IMR-90 (cell line): ENCODE measurements around the gene PTCHD4. TPM values are rescaled to one million over a fixed set of nuclear protein-coding genes. Genes with fewer than 3 reads are reported as not detected.

Experiments
- ATAC-seq: fragments of 200-7000 bp; cut with Tn5 transposase; 2 replicates; pipeline ENCODE4 v1.9.1; 2020; ENCODE audit warnings: low read depth, mild to moderate bottlenecking, moderate library complexity
- BruUV-seq: library from RNA; stranded (reverse); fragments of 400-500 nt; replicated peaks from 2 replicates; lab custom pipeline; 2021; lab: Mats Ljungman, UMichigan
- CTCF ChIA-PET: fragments of 300-600 bp; formaldehyde crosslinking; extraction: SDS; loops from one replicate; lab custom pipeline; 2021; ENCODE audit warnings: antibody characterized with exemption; lab: Yijun Ruan, JAX
- POLR2A ChIA-PET: fragments of 300-600 bp; sonication (Branson Sonifier 250); formaldehyde crosslinking; loops from one replicate; lab custom pipeline; 2022; ENCODE audit warnings: antibody characterized with exemption; ENCODE audit not compliant: unreplicated experiment; lab: Charles Lee
- DNase-seq: peaks from one replicate; pipeline ENCODE4 v3.0.0; 2013
- H2AFZ ChIP-seq: replicated peaks from 2 replicates; pipeline ENCODE3; 2013; ENCODE audit warnings: low read length, mild to moderate bottlenecking; ENCODE audit not compliant: poor library complexity
- H2AK5ac ChIP-seq: 2 replicates; pipeline ENCODE4 v1.6.1; 2013; ENCODE audit warnings: low read depth, low read length, inconsistent platforms
- H2AK9ac ChIP-seq: replicated peaks from 2 replicates; pipeline ENCODE3; 2013; ENCODE audit warnings: mild to moderate bottlenecking, low read depth, low read length, moderate library complexity; ENCODE audit not compliant: poor library complexity
- H2BK120ac ChIP-seq: 2 replicates; pipeline ENCODE4 v1.6.1; 2013; ENCODE audit warnings: low read depth, low read length, inconsistent platforms
- H2BK15ac ChIP-seq: 3 replicates; pipeline ENCODE4 v1.6.1; 2013; ENCODE audit warnings: low read depth, low read length, inconsistent platforms
- H2BK20ac ChIP-seq: 2 replicates; pipeline ENCODE4 v1.6.1; 2013; ENCODE audit warnings: low read depth, mild to moderate bottlenecking, inconsistent platforms, low read length, moderate library complexity
- H2BK5ac ChIP-seq: 2 replicates; pipeline ENCODE4 v1.6.1; 2013; ENCODE audit warnings: mild to moderate bottlenecking, low read depth, low read length, inconsistent platforms; ENCODE audit not compliant: poor library complexity, severe bottlenecking
- H3K14ac ChIP-seq: replicated peaks from 2 replicates; pipeline ENCODE4 v1.6.1; 2013; ENCODE audit warnings: low read depth, low read length, inconsistent platforms
- H3K18ac ChIP-seq: 2 replicates; pipeline ENCODE4 v1.6.1; 2013; ENCODE audit warnings: low read depth, low read length, control low read depth
- H3K23ac ChIP-seq: 2 replicates; pipeline ENCODE4 v1.6.1; 2013; ENCODE audit warnings: low read depth, low read length, inconsistent platforms
- H3K27ac ChIP-seq: 2 replicates; pipeline ENCODE4 v1.5.1; 2013; ENCODE audit warnings: mild to moderate bottlenecking, control low read depth, low read length; ENCODE audit not compliant: insufficient read depth
- H3K27me3 ChIP-seq: 2 replicates; pipeline ENCODE4 v1.6.1; 2013; ENCODE audit warnings: low read length; ENCODE audit not compliant: control insufficient read depth, insufficient read depth
- H3K36me3 ChIP-seq: 2 replicates; pipeline ENCODE4 v1.6.1; 2013; ENCODE audit warnings: low read length, mixed read lengths; ENCODE audit not compliant: control insufficient read depth, insufficient read depth
- H3K4ac ChIP-seq: 2 replicates; pipeline ENCODE4 v1.6.1; 2013; ENCODE audit warnings: low read depth, low read length, inconsistent platforms
- H3K4me1 ChIP-seq: 2 replicates; pipeline ENCODE4 v1.6.1; 2013; ENCODE audit warnings: low read length, mixed read lengths; ENCODE audit not compliant: control insufficient read depth, insufficient read depth
- H3K4me2 ChIP-seq: 2 replicates; pipeline ENCODE4 v1.6.1; 2013; ENCODE audit warnings: low read depth, mild to moderate bottlenecking, control low read depth, low read length, moderate library complexity
- H3K4me3 ChIP-seq: 2 replicates; pipeline ENCODE4 v1.5.1; 2013; ENCODE audit warnings: low read depth, mild to moderate bottlenecking, control low read depth, low read length, moderate library complexity; ENCODE audit not compliant: insufficient read depth
- H3K56ac ChIP-seq: 2 replicates; pipeline ENCODE4 v1.6.1; 2013; ENCODE audit warnings: low read length, inconsistent platforms; ENCODE audit not compliant: insufficient read depth; ENCODE audit errors: extremely low read depth
- H3K79me1 ChIP-seq, 2 experiments: 2 replicates each; pipeline ENCODE4 v1.6.1; 2013; ENCODE audit warnings: low read length in 2 of 2, inconsistent platforms in 1 of 2, low read depth in 1 of 2
- H3K9ac ChIP-seq: 2 replicates; pipeline ENCODE4 v1.6.1; 2013; ENCODE audit warnings: low read depth, low read length, control low read depth
- H3K9me1 ChIP-seq: 2 replicates; pipeline ENCODE4 v1.6.1; 2013; ENCODE audit warnings: low read length, inconsistent platforms; ENCODE audit not compliant: insufficient read depth
- H3K9me3 ChIP-seq: 2 replicates; pipeline ENCODE4 v1.6.1; 2013; ENCODE audit warnings: low read length; ENCODE audit not compliant: control insufficient read depth, insufficient read depth
- H4K20me1 ChIP-seq: 2 replicates; pipeline ENCODE4 v1.6.1; 2013; ENCODE audit warnings: low read length, inconsistent platforms; ENCODE audit not compliant: insufficient read depth
- H4K5ac ChIP-seq: 2 replicates; pipeline ENCODE4 v1.6.1; 2013; ENCODE audit warnings: mild to moderate bottlenecking, low read depth, low read length, control low read depth
- H4K8ac ChIP-seq, 2 experiments: 2 replicates each; pipeline ENCODE4 v1.6.1; 2013; ENCODE audit warnings: low read depth in 2 of 2, low read length in 2 of 2, control low read depth in 1 of 2, inconsistent platforms in 1 of 2
- H4K91ac ChIP-seq: 2 replicates; pipeline ENCODE4 v1.6.1; 2013; ENCODE audit warnings: low read depth, low read length, inconsistent platforms; ENCODE audit not compliant: insufficient read depth
- RAD21 ChIP-seq: IDR thresholded peaks from 2 replicates; pipeline ENCODE4 v1.6.1; 2012; ENCODE audit warnings: low read length, improper control_type of control experiment
- RCOR1 ChIP-seq: IDR thresholded peaks from 2 replicates; pipeline ENCODE4 v1.6.1; 2012; ENCODE audit warnings: mild to moderate bottlenecking, low read length, improper control_type of control experiment; ENCODE audit not compliant: insufficient replicate concordance
- RFX5 ChIP-seq: IDR thresholded peaks from 2 replicates; pipeline ENCODE4 v1.8.0; 2012; ENCODE audit warnings: low read depth, mild to moderate bottlenecking, low read length, moderate library complexity
- SMC3 ChIP-seq: fragments of 150-350 bp; IDR thresholded peaks from 2 replicates; pipeline ENCODE4 v1.6.1; 2016; ENCODE audit warnings: low read depth, mild to moderate bottlenecking, antibody characterized with exemption, low read length, moderate library complexity
- WGBS, 2 experiments: methylation state at CpG; one replicate each; pipeline versions ENCODE4 v1.1.5 to v1.1.7; 2013; ENCODE audit warnings: missing lambda C conversion rate in 2 of 2; ENCODE audit not compliant: insufficient read length in 1 of 2; ENCODE audit errors: extremely low coverage in 2 of 2; 5-methylcytosine and 5-hydroxymethylcytosine counted together
- dilution Hi-C: fragments of 300-500 bp; cut with HindIII; formaldehyde crosslinking; loops from one replicate; pipeline ENCODE4 v1.14.3; 2018; ENCODE audit warnings: low sequenced_read_pairs; ENCODE audit not compliant: unreplicated experiment
- in situ Hi-C: fragments of 300-500 bp; cut with MboI; formaldehyde crosslinking; loops from 3 replicates; pipeline ENCODE4 v1.14.3; 2019; ENCODE audit warnings: low sequenced_read_pairs, inconsistent platforms, mixed read lengths
- intact Hi-C: fragments of 100-400 bp; cut with micrococcal nuclease; formaldehyde crosslinking; loops from 2 replicates; pipeline ENCODE4 v1.10.0; 2022
- polyA plus RNA-seq, 3 experiments: library from polyadenylated mRNA; depleted of rRNA; stranded (reverse); fragments of >200 nt; gene quantifications; 2 replicates each; pipeline ENCODE4 v1.2.3, GENCODE V29; 2012; ENCODE audit warnings: low replicate concordance in 1 of 3
- total RNA-seq: library from RNA; depleted of rRNA; stranded (reverse); fragments of >200 nt; gene quantifications from 2 replicates; pipeline ENCODE4 v1.2.3, GENCODE V29; 2012
- TF ChIP-seq, protein P1 (sequence below): fragments of 150-350 bp; IDR thresholded peaks from 2 replicates; pipeline ENCODE4 v1.6.1; 2017; ENCODE audit warnings: mild to moderate bottlenecking, antibody characterized with exemption, low read length, low read depth
- TF ChIP-seq, protein P2 (sequence below): fragments of 150-350 bp; IDR thresholded peaks from 2 replicates; pipeline ENCODE4 v1.6.1; 2016; ENCODE audit warnings: low read depth, mild to moderate bottlenecking, low read length, moderate library complexity, borderline replicate concordance
- TF ChIP-seq, protein P3 (sequence below): conservative IDR thresholded peaks from 2 replicates; pipeline ENCODE4 v1.5.1; 2012; ENCODE audit warnings: mild to moderate bottlenecking, low read depth, low read length, improper control_type of control experiment

The PTCHD4 gene
- total and polyA plus RNA-seq, 2 of the 4 experiments (the other 2 are of a cell fraction): 0.53 to 0.72 TPM

DNA sequence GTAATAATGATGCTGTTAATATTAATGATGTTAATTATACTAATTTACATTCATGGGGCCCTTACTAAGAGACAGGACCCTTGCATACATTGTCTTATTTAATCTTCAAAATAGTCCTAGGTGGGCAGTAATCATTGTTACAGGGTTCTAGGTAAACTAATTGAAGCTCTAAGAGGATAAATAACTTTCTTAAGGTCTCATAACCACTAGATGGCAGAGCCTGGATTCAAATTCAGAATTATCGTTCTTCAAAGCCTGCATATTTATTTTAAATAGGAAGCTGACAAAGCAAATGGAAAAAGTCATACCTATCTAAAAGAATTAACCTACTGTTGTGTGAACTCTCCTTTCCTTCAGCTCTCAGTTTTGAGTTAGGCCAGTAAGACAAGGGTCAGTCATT, 23.5 kb downstream of the PTCHD4 start:
- H4K91ac ChIP-seq: no peak overlapping the region
- TF ChIP-seq RCOR1 (no peak), RFX5 (no peak), SMC3 (peak; percentile 39; the same call in 1 of the 2 replicates), RAD21 (peak; percentile 47)
- TF ChIP-seq, protein P1, sequence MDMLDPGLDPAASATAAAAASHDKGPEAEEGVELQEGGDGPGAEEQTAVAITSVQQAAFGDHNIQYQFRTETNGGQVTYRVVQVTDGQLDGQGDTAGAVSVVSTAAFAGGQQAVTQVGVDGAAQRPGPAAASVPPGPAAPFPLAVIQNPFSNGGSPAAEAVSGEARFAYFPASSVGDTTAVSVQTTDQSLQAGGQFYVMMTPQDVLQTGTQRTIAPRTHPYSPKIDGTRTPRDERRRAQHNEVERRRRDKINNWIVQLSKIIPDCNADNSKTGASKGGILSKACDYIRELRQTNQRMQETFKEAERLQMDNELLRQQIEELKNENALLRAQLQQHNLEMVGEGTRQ: no peak
- TF ChIP-seq, protein P2, sequence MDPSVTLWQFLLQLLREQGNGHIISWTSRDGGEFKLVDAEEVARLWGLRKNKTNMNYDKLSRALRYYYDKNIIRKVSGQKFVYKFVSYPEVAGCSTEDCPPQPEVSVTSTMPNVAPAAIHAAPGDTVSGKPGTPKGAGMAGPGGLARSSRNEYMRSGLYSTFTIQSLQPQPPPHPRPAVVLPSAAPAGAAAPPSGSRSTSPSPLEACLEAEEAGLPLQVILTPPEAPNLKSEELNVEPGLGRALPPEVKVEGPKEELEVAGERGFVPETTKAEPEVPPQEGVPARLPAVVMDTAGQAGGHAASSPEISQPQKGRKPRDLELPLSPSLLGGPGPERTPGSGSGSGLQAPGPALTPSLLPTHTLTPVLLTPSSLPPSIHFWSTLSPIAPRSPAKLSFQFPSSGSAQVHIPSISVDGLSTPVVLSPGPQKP: no peak
- TF ChIP-seq, protein P3, sequence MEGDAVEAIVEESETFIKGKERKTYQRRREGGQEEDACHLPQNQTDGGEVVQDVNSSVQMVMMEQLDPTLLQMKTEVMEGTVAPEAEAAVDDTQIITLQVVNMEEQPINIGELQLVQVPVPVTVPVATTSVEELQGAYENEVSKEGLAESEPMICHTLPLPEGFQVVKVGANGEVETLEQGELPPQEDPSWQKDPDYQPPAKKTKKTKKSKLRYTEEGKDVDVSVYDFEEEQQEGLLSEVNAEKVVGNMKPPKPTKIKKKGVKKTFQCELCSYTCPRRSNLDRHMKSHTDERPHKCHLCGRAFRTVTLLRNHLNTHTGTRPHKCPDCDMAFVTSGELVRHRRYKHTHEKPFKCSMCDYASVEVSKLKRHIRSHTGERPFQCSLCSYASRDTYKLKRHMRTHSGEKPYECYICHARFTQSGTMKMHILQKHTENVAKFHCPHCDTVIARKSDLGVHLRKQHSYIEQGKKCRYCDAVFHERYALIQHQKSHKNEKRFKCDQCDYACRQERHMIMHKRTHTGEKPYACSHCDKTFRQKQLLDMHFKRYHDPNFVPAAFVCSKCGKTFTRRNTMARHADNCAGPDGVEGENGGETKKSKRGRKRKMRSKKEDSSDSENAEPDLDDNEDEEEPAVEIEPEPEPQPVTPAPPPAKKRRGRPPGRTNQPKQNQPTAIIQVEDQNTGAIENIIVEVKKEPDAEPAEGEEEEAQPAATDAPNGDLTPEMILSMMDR: peak; percentile 33
- in situ Hi-C loops: no loop called here
- no peak overlapping the region for H2BK15ac ChIP-seq
- H3K27me3 ChIP-seq: no peaks in the 10 kb centered on the region
- no peak overlapping the region for H3K27ac ChIP-seq
- no peaks in the 10 kb centered on the region for H3K9me3 ChIP-seq
- no peak overlapping the region for H3K18ac ChIP-seq
- no peak overlapping the region for H2BK120ac ChIP-seq
- no peak overlapping the region for H2AFZ ChIP-seq
- no peak overlapping the region for H3K56ac ChIP-seq
- H2BK20ac ChIP-seq: no peak overlapping the region
- no CpG with 5 or more reads among the region's 1 CpG for WGBS, 2 experiments
- no peak overlapping the region for H3K4ac ChIP-seq
- dilution Hi-C loops: no loop called here
- BruUV-seq: no TSS peak
- H3K4me2 ChIP-seq: no peak overlapping the region
- peak; percentile 35; the same call in 1 of the 2 replicates for ATAC-seq
- no peak overlapping the region for H4K5ac ChIP-seq
- no peak overlapping the region for H3K23ac ChIP-seq
- no peak overlapping the region for H2AK9ac ChIP-seq
- H2BK5ac ChIP-seq: no peak overlapping the region
- peak; percentile 23 for DNase-seq
- no peak overlapping the region for H3K9ac ChIP-seq
- POLR2A ChIA-PET: no interaction called here
- H3K14ac ChIP-seq: no peak overlapping the region
- H3K4me1 ChIP-seq: no peaks in the 10 kb centered on the region
- no peaks in the 10 kb centered on the region for H3K79me1 ChIP-seq
- CTCF ChIA-PET: interaction anchor here (1.6 kb wide), 1 partner anchor 678 kb away, joined by 8 read pairs; no protein-coding TSS in a partner anchor
- H3K4me3 ChIP-seq: no peak overlapping the region
- no peak overlapping the region for H4K8ac ChIP-seq
- H3K36me3 ChIP-seq: no peaks in the 10 kb centered on the region
- intact Hi-C loops: loop anchor here (1.0 to 2.0 kb wide), 2 partner anchors 389 to 678 kb away; no protein-coding TSS in a partner anchor
- no peaks in the 10 kb centered on the region for H4K20me1 ChIP-seq
- H3K9me1 ChIP-seq: no peaks in the 10 kb centered on the region
- no peak overlapping the region for H2AK5ac ChIP-seq
